ENCODE results near the gene EOLA2.

- TF ChIP-seq CTCF (IDR thresholded peaks at IDR 0.05; ENCODE audit: low read length) (peak; percentile 31; the same call in 1 of the 2 replicates), EZH2 (IDR thresholded peaks at IDR 0.05; ENCODE audit: borderline replicate concordance, low read length) (no peak)
Observed at GRCh38 chrX:149938427-149938880, at the start of gene EOLA2.
